Ammon's horn (tissue), 1 donor: Measurements from ENCODE around the gene SLC8A3.

Experiments
- DNase-seq: peaks from one replicate; pipeline ENCODE4 v3.0.0-alpha.2; 2016; ENCODE audit warnings: low spot score

SLC8A3 gene

DNA sequence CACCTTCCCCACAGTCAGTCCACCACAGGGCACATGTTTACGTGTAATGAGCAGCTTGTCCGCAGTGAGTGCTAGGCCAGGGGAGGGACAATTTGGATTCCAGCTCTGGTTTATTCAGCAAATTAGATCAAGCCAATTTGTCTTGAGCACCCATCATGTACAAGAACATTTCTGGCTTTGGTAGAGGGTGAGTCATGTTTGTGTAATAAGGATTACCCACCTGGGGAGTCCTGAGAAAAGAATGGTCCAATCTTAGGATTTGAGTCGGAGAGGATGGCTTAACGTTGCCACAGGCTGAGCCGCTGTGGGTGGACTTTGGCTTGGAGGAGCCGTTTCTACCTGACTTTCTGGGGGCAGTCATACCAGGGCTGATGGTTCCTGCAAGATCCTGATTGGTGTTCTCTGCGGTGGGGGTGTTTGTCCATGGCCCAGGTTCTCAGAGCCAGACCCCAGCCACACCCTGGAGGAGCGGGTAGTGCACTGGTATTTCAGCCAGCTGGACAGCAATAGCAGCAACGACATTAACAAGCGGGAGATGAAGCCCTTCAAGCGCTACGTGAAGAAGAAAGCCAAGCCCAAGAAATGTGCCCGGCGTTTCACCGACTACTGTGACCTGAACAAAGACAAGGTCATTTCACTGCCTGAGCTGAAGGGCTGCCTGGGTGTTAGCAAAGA lies 165.8 kb downstream of the SLC8A3 start:
- DNase-seq = no peak

DNA sequence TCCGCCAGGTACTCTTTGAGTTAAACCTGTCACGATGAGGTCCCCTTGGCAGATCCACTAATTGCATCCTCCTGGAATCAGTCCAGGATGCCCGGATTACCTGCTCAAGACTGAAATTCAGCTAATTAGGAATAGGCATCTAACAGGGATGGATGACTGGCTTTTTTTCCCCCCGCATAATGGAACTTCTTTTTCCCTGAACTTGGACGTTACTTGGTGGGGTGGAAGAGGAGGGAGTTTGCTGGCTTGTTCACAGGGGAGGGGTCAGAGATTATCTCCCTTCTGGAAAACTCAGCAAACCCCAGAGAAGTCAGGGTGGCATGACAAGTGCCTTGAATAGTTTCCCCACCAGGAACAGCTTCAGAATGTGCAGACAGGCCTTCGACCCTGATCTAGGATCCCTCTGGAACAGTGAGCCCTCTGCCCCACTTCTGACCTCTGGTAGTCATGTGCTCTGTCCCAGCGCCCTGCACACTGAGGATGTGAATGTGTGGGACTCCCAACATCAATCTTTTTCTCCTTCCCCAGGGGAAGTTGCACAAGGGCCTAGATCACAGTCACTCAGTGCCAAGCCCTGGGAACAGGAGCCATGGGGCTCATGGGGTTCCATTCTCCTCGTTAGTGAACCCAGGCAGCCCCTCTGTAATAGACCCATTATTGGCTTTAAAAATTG lies 167.1 kb downstream of the SLC8A3 start:
- no peak for DNase-seq

DNA sequence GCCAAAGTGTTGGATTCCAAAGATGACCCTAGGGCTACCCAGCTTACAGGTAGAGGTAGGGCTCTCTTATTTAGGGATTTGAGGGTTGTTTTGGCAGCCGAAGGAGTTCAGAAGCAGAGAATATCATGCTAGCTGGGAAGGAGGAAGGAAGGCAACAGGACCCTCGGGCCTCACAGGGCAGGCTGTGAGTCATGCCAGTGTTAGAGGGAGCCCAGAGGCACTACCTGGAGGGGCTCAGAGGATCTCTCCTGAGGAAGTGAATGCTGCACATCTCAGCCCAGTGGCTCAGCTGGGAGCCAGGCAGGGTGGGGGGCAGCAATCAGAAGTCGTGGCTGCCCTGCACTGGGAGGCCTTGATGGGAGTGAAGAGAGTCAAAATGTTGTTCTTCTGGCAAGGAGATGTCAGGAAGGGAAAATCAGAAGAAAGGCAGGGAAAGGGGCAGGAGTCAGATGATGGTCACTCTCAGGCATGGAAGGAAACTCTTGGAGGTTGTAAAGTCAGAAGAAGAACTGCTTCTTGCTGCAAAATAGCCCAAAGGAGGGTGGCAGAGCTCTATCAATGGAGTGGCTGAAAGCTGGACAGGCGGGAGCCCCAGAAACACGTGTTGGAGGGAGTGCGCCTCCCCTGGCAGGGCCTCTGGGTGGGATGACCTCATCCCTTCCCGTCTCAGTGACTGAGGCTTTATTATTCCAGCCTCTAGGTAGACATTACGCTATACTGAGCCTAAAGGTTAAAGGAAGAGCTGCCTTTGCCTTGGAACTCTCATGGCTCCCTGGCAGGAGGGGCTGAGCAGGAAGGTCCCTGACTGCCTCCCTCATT lies 168.2 kb downstream of the SLC8A3 start:
- DNase-seq = peak; percentile 57

DNA sequence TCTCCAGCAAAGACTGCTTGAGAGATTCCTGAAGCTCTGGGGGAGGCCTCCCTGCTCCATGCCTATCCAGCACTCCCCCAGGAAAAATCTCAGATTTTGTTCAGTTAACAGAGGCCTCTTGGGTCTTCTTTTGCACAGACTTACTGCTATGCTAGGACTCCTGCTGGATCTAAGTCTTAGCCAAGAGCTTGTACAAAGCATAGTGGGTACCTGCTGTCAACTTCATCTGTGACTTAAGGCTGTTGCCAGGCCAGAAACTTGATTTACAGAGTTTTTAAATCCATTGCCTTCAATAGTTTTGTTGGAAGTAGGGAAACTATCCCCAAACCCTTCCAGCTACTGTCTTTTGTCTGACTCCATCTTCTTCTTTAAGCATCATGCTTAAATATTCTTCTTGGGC lies 169.1 kb downstream of the SLC8A3 start:
- no peak for DNase-seq

DNA sequence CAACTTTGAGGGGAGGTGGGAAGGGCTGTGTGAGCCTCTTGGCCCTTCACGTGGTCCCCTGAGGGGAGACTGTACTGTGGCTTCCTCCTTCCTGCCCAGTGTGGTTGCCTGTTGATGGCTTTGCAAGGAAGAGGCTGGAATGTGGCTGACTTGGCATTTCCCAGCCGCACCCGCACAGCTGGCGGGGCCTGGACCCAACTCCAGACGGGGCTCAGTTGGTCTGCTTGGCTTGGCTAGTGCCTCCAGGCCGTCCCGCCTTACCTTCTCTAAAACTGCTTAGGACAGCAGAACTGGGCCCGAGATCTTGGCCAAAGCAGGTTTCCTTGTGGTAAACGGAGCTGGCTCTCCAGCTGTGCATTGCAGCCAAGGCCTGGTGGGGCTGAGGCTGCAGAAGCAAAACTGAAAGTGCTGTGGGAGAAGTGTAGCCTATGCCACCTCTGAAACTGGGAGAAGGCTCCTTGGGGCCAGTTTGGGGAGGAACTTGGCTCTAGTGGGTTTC lies 170.0 kb downstream of the SLC8A3 start:
- DNase-seq = peak; percentile 64

DNA sequence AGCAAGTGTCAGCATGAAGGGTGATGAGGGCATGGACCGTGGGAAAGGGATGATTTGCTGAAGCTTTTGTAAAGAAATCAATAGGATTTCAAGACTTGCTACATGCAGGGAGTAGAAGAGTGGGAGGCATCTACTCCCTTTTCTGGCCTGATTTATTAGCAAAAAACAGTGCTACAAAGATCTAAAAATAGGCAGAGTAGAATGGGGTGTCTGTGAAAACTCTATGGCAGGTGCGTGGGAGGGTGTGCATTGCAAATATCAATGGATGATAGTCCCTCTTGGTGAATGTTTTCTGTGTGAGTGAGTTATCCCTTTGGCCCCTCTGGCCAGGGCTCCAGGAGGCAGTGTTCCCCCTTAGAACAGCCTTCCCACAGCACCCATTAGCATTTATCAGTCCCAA lies 170.5 kb downstream of the SLC8A3 start:
- DNase-seq = peak; percentile 24

DNA sequence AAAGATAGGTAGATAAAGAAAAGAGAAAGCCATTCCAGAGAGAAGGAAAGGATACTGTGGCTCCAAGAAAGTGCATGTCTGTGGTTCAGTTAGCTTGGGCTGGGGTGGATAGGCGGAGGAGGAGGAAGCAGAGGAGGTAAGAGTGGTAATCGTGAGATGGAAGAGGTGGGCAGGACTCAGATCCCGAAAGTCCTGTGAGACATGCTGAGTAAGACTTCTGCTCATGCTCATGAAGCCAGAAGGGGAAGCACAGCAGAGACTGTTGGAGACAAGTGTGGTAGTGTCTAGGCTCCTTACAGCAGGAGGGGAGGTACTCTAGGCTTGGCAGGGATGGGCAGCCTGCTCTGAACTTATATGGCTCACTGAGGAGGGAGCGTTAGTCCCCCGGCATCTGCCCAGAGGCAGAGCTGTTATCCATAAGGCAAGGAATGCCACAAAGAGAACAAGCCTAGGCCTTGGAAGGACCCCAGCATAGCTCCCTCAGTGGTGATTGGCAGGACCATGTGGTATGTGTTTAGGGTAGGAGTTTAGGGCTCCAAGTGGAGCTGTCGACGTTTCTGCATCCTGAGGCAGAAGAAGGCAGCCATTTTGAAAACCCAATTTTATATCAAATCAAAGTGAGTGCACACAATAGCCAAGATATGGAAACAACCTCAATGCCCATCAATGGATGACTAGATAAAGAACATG lies 174.2 kb downstream of the SLC8A3 start:
- no peak for DNase-seq

DNA sequence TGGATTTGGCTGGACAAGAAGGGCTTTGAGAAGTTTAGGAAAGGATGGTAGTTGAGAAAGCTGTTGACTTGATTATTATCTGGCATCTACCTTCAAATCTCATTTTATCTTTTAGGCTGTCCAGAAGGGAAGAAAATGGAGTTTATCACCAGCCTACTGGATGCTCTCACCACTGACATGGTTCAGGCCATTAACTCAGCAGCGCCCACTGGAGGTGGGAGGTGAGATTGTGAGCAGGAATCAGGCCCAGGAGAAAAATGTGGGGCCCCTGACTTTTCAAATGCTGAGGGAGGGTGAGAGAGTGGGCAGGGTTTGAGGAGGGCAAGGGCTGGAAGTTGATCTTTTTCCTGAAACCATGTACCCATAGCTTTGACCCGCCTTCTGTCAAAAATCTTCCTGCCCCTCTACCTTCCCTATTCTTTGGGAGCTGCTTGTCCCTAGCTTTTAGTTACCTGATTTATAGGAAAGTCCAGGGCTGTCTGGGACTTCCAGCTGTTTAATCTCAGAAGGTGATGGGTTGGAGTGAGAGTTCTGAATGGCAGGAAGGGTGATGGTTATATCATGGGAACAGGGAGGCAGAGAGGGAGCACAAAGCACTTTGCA lies 175.4 kb downstream of the SLC8A3 start:
- DNase-seq = no peak

DNA sequence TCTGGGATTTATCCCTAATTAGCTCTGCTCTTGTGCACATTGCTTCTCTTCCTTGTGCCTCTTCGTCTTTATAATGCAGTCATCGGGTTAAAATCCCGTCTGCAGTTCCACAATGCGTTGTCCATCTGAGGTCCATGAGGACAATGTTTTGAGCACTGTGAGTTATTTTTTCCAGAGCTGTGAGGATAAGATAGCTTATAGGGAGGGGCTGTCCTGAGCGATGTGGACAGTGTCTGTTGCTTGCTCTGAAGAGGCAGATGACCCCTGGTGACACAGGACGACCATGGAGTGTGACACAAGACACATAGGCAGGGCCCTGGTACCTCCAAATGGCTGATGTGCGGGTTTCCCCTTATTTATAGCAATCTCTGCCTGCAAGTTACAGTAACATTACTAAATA lies 177.0 kb downstream of the SLC8A3 start:
- no peak for DNase-seq

DNA sequence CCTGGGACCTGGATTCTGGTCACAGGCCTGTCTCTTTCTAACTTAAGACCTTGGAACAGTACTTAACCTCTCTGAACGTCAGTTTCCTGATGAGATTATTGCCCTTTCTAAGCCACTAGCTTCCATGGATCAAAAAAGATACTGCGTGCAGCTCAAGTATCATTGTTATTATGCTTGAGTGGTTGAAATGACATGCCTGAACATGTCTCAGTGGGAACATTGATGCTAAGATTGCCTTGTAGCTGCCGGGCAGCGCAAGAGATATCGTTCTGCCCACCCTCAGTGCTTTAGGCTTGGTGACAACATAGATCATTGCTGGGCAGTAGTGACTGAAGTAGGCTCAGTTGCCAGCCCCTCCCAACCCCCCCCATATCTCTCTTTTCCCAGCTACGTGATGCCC lies 177.7 kb downstream of the SLC8A3 start:
- no peak for DNase-seq

DNA sequence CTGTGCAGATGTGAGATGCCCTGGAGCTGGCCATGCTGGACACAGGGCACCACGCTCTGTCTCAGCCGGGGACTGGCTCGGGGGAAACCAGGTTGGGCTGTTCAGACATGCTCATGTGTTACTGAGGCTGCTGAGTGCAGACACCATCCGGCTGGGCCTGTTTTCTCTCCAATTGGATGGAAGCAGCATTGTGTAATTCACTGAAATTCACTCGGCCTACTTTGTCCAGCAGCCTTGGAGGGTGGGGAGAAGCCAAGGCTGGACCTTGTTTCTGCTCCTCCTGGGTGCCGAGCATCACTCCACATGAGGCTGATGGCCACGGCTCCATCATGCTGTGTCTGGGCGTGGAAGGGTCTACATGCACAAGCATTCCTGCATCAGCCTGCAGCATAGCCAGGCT lies 178.8 kb downstream of the SLC8A3 start:
- DNase-seq = no peak

DNA sequence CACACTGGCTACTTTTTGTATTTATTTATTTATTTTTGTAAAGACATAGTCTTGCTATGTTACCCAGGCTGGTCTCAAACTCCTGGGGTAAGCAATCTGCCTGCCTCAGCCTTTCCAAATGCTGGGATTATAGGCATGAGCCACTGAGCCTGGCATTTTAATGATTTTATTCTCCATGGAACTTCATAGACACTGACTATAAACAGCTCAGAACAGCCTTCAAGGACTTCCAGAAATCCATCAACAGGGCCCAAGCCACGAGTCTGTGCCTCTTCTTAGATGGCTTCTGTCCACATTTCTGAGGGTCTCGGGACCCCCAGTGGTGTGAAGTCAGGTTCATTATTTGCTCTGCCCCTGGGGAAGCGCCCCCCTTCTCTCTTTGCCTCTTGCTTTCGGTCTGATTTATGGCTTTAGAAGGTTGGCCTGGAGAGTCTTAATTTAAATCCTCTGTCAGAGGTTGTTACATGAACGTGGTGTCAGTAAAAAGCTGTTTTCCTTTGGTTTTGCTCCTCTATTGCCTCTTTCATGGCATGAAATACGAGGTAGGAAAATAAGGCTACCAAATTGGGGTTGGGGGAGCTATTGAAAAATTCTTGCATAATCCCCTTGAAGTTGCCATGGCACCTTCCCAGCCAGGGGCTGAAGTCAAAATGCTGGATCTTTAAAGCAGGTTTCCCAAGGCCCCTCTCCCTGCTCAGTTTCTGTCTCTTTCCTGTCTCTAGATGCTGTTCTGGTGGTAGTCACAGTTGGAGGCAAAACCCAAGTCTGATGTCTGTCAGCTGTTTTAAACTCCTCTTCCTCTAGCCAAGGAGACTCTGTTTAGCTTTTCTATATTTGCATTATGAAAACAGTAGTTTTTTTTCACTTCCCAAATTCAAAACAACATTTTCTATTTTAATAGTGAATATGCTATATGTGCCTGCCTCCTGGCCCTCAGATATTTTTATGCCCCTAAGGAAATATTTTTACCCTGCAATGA lies 180.2 kb downstream of the SLC8A3 start:
- no peak for DNase-seq

DNA sequence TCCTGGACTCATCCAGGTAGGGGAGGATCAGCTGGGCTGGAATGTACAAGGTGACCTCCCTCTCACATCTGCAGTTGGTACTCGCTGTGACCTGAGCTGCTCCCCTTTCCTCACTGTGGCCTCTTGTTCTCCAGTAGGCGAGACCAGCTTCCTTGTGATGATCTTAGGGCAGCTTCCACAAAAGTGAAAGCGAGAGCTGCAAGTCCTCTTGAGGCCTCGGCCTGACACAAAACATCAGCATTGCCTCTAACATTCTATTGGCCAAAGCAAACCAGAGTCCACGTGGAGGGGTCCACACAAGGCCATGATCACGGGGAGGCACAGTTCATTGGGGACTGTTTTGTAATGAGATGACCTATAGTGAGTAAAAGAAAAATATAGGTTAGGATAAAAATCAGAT lies 182.1 kb downstream of the SLC8A3 start:
- no peak for DNase-seq

DNA sequence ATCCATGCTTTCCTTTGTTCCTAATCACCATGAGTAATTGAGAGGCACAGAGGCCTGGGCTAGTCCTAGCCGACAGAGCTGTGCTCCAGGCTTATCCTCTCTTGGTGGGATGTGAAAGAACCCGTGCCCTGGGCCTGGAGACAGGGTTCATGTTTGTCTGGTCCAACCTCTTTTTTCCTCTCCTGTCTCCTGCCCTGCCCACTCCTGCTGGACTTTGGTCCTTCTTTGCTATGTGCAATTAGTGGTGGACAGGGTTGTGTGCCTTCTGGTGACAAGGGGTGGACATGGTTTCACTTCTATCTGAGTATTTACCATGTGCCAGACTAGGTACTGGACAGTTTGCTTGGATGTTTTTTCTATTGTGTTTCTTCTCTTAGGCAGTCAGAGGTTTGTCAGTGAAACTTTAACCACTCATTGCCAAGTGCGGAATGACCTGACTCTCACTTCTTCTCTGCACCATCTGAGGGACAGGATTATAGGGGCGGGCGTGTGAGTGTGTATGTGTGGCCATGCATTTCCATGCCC lies 183.4 kb downstream of the SLC8A3 start:
- no peak for DNase-seq

DNA sequence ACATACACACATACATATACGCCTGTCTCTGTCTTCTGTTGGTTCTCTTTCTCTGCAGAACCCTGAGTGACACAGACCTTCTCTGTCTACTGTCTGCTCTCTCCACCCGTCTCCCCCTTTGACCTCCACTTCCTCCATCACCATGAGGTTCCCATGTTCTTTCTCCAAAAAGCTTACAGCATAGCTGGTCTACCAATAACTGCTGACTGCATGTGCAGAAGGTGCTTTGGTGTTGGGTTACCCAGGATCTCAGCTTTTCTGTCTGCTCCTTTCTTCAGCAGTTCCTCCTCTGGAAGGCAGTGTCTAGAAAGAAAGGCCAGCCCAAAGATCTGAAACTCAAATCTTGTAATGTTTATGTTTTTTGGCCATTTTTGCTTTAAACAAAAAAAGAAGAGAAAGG lies 184.0 kb downstream of the SLC8A3 start:
- no peak for DNase-seq

DNA sequence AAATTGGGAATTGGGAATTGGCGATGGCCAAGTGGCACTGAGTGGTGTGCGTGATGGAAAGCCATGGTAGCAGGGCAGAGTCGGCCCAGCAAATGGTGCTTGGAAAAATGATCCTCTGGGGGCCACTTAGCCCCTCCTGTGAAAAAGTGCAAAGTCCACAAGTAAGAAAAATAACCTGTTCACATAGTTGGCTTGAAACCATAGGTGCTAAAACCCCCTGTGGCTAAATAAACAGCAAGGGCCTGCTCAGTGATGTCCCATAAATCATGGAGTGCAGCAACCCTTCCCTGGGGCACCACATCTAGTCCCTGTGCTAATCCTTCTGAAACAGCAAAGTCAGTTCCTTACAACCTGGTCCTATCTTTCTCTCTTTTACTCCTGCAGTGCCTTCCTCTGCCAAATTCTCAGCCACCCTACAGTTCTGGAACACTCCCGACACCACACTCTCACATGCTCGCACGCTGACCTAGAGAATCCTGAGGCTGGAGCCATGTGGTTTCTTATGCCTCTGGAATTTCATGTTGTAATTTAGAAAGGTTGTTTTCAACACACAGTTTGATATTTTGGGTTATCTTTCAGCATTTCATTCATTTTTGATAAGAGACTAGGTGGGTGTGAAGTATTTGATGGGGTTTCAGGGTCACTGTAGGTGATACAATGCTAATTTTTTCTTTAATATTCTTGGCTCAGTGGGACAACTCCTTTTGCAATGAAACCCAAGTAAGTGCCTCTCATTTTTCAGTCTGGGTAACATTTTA lies 186.0 kb downstream of the SLC8A3 start:
- DNase-seq = no peak

DNA sequence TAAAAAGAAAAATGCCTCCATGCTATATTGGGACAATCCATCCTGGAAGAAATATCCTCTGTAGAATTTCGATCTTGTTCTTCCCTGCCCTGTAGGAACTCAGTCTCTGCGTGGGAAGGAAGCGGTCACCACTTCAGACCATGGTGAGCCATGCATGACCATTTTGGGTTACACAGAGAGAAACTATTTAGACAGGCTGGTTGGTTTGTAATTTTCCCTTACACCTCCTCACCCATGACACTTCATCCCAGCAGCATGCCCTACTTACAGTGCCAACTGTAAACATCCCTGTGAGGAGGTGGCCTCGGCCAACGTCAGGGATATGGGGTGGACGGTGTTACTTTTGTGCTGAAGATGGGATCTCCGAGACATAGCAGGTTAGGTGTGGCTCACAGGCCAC lies 188.2 kb downstream of the SLC8A3 start:
- DNase-seq = no peak

DNA sequence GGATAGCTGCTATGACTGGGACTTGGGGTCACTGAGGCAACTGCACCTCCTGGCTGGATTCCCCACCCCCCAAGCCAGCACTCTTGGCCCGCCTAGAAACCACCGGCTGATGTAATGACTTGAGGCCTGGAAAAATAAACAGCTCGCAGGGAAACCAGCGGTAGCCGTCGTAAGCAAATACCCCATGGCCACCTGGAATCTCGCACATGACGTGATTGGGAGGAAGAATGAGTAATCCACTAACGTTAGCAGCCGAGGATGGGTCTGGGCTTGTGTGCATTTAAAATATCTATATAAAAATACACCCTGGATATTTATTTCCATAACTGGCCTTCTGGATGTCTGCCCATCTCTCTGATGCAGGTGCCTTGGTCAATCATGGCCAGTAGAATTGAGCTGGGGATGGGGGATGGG lies 189.5 kb downstream of the SLC8A3 start:
- no peak for DNase-seq

DNA sequence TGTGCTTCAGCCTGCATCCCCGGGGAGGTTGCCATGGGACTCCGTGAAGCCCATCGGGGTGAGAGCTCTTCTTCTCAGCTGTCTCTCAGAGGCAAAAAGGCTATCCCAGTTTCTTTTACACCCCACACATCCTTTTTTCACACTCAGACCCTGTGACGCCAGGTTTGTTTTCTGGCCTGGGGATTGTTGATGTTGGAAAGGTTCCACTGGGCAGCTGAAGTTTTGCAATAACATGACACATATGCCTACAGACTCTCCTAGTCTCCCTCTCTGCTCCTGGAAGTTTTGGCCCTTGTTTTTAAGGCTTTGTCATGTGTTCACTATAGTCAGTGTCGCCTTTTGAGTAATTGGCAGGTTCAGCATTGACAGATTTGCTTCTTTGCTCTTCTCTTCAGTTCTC lies 190.9 kb downstream of the SLC8A3 start:
- DNase-seq = no peak

DNA sequence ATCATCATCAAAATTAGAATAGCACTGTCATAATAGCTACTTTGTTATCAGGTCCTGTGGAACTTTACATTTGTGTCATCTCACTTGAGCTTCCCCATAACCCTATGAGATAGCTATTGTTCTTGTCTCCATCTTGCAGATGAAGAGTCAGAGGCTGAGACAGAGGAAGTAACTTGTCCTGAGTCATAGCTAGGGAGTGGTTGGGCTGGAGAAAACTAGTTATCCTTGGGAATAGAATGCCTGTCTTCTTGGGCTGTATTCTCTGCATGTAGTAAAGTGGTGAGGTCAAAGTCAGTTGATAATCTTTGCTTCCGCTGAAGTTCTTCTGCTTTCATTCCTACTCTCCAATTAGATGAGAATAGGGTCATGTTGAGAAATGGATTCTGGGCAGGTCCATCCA lies 192.5 kb downstream of the SLC8A3 start:
- DNase-seq = no peak
